Peyer's patch (tissue), 4 donors: Measurements from ENCODE around the gene TRIO.

Experiments used
- POLR2A ChIP-seq, 2 donors: fragments of 450-650 bp; IDR thresholded peaks; one replicate each; pipeline ENCODE4 v1.5.1; 2017; ENCODE audit warnings: antibody characterized with exemption in 2 of 2, mild to moderate bottlenecking in 2 of 2, moderate library complexity in 2 of 2
- TF ChIP-seq, protein P1 (sequence below), 6 experiments: fragments of 450-650 bp in 4 of 6; fragments of 200-600 bp in 2 of 6; sonication (generic) in 1 of 6; IDR thresholded peaks; one replicate each; pipeline ENCODE4 v1.5.1; 2017 to 2019; ENCODE audit warnings: antibody characterized with exemption in 6 of 6, mild to moderate bottlenecking in 3 of 6, moderate library complexity in 1 of 6

GRCh38 chr5:14410394-14411201 is 267.5 kb downstream of the TRIO start:
- no peak for TF ChIP-seq POLR2A (IDR thresholded peaks at IDR 0.05)
- TF ChIP-seq, protein P1, sequence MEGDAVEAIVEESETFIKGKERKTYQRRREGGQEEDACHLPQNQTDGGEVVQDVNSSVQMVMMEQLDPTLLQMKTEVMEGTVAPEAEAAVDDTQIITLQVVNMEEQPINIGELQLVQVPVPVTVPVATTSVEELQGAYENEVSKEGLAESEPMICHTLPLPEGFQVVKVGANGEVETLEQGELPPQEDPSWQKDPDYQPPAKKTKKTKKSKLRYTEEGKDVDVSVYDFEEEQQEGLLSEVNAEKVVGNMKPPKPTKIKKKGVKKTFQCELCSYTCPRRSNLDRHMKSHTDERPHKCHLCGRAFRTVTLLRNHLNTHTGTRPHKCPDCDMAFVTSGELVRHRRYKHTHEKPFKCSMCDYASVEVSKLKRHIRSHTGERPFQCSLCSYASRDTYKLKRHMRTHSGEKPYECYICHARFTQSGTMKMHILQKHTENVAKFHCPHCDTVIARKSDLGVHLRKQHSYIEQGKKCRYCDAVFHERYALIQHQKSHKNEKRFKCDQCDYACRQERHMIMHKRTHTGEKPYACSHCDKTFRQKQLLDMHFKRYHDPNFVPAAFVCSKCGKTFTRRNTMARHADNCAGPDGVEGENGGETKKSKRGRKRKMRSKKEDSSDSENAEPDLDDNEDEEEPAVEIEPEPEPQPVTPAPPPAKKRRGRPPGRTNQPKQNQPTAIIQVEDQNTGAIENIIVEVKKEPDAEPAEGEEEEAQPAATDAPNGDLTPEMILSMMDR (IDR thresholded peaks at IDR 0.05), result no peak
